Activated CD8-positive, alpha-beta T cell treated with anti-CD3 and anti-CD28 coated beads, Interleukin-2, amount 10 ng/mL, durations not matched to agents 7 days and 5 days (primary cell): ENCODE measurements around the gene MED31. TPM values are rescaled to one million over a fixed set of nuclear protein-coding genes. Genes with fewer than 3 reads are reported as not detected.
"Not testable (repeated sequence)": the region's sequence is repeated elsewhere in the genome, so short reads cannot be mapped to it uniquely, and the experiment has no call there.

Experiments
- ATAC-seq: fragments of 150-1000 bp; cut with Tn5 transposase; one replicate; pipeline ENCODE4 v1.10.0; 2021; ENCODE audit warnings: moderate library complexity
- CTCF ChIA-PET: fragments of 350-600 bp; sonication (Branson Sonifier 250); formaldehyde crosslinking; loops from one replicate; lab custom pipeline; 2021; ENCODE audit warnings: antibody characterized with exemption; lab: Charles Lee
- POLR2A ChIA-PET: fragments of 350-600 bp; sonication (Branson Sonifier 250); formaldehyde crosslinking; loops from one replicate; lab custom pipeline; 2021; ENCODE audit warnings: antibody characterized with exemption; lab: Charles Lee
- DNase-seq: peaks from one replicate; pipeline ENCODE4 v3.0.0-alpha.2; 2020
- H3K27ac Mint-ChIP-seq: one replicate; pipeline ENCODE4 v1.8.0; 2021; ENCODE audit warnings: mild to moderate bottlenecking, mixed read lengths
- H3K27me3 Mint-ChIP-seq: one replicate; pipeline ENCODE4 v1.8.0; 2021; ENCODE audit warnings: low read depth, mixed read lengths
- H3K36me3 Mint-ChIP-seq: one replicate; pipeline ENCODE4 v1.8.0; 2021; ENCODE audit warnings: low read depth, mixed read lengths
- H3K4me1 Mint-ChIP-seq: one replicate; pipeline ENCODE4 v1.8.0; 2021; ENCODE audit warnings: low read depth, mixed read lengths
- H3K4me3 Mint-ChIP-seq: one replicate; pipeline ENCODE4 v1.8.0; 2021; ENCODE audit warnings: mild to moderate bottlenecking, mixed read lengths
- H3K9me3 Mint-ChIP-seq: one replicate; pipeline ENCODE4 v1.8.0; 2022; ENCODE audit warnings: mixed read lengths; ENCODE audit not compliant: insufficient read depth
- microRNA-seq: library from miRNA; unstranded; fragments of <30 nt; microRNA quantifications from one replicate; pipeline ENCODE4 v1.2.0, GENCODE V29; 2022
- total RNA-seq, 2 experiments: library from RNA; stranded (reverse); gene quantifications; one replicate each; pipeline ENCODE4 v1.2.3, GENCODE V29; 2021

Gene MED31
- total RNA-seq, 2 experiments from 2014 or later: 16.9 to 20.2 TPM

- ChIA-PET CTCF (no interaction called here), POLR2A (no interaction called here)
- no peaks in the 10 kb centered on the region for H3K27me3 Mint-ChIP-seq
- H3K4me1 Mint-ChIP-seq: no peaks in the 10 kb centered on the region
- no peaks in the 10 kb centered on the region for H3K9me3 Mint-ChIP-seq
- H3K27ac Mint-ChIP-seq: no peak overlapping the region
- ATAC-seq (no peak), DNase-seq (no peak)
- no peak overlapping the region for H3K4me3 Mint-ChIP-seq
- peaks cover 36% of the 10 kb centered on the region for H3K36me3 Mint-ChIP-seq
Measured at GRCh38 chr17:6603744-6604325, 47.6 kb downstream of the MED31 start.

- Mint-ChIP-seq H3K36me3 (peaks cover 32% of the 10 kb centered on the region), H3K27ac (no peak overlapping the region), H3K27me3 (no peaks in the 10 kb centered on the region), H3K4me3 (no peak overlapping the region), H3K4me1 (no peaks in the 10 kb centered on the region), H3K9me3 (no peaks in the 10 kb centered on the region)
- POLR2A ChIA-PET: no interaction called here
- CTCF ChIA-PET: no interaction called here
- ATAC-seq (no peak), DNase-seq (no peak)
Measured at GRCh38 chr17:6602141-6602540, 49.3 kb downstream of the MED31 start.

GRCh38 chr17:6599364-6599763 lies 52.0 kb downstream of the MED31 start:
- POLR2A ChIA-PET: no interaction called here

GRCh38 chr17:6597727-6598126 lies 53.7 kb downstream of the MED31 start:
- Mint-ChIP-seq H3K4me1 (peaks cover 1% of the 10 kb centered on the region), H3K36me3 (peaks cover 40% of the 10 kb centered on the region), H3K27ac (no peak overlapping the region), H3K27me3 (no peaks in the 10 kb centered on the region), H3K4me3 (no peak overlapping the region), H3K9me3 (no peaks in the 10 kb centered on the region)
- ChIA-PET CTCF (interaction anchor here (1.5 to 1.6 kb wide), 2 partner anchors 12 to 69 kb away, joined by 4 to 6 read pairs; no protein-coding TSS in a partner anchor), POLR2A (no interaction called here)
- ATAC-seq (no peak), DNase-seq (no peak)

More at GRCh38 chr17:6599364-6599763, 52.0 kb downstream of the MED31 start:
- CTCF ChIA-PET: interaction anchor here (1.6 kb wide), 1 partner anchor 10 kb away, joined by 5 read pairs; no protein-coding TSS in a partner anchor
- Mint-ChIP-seq H3K27me3 (no peaks in the 10 kb centered on the region), H3K9me3 (no peaks in the 10 kb centered on the region), H3K4me1 (no peaks in the 10 kb centered on the region), H3K36me3 (peaks cover 36% of the 10 kb centered on the region), H3K27ac (no peak overlapping the region), H3K4me3 (no peak overlapping the region)
- ATAC-seq (no peak), DNase-seq (no peak)

- CTCF ChIA-PET: interaction anchor here (1.5 to 1.6 kb wide), 2 partner anchors 13 to 70 kb away, joined by 4 to 6 read pairs; no protein-coding TSS in a partner anchor
- H3K4me1 Mint-ChIP-seq: peaks cover 9% of the 10 kb centered on the region
- ATAC-seq: no peak
- no peak overlapping the region for H3K4me3 Mint-ChIP-seq
- no peaks in the 10 kb centered on the region for H3K27me3 Mint-ChIP-seq
- POLR2A ChIA-PET: no interaction called here
- H3K9me3 Mint-ChIP-seq: no peaks in the 10 kb centered on the region
- no peak overlapping the region for H3K27ac Mint-ChIP-seq
- peaks cover 46% of the 10 kb centered on the region for H3K36me3 Mint-ChIP-seq
- no peak for DNase-seq
Measured at GRCh38 chr17:6596941-6597340, 54.5 kb downstream of the MED31 start.

GRCh38 chr17:6596511-6596910 lies 54.9 kb downstream of the MED31 start:
- Mint-ChIP-seq H3K36me3 (peaks cover 48% of the 10 kb centered on the region), H3K27ac (no peak overlapping the region)

GRCh38 chr17:6596081-6596480 lies 55.3 kb downstream of the MED31 start:
- Mint-ChIP-seq H3K36me3 (peaks cover 48% of the 10 kb centered on the region), H3K9me3 (no peaks in the 10 kb centered on the region), H3K4me3 (no peak overlapping the region), H3K4me1 (peaks cover 13% of the 10 kb centered on the region), H3K27me3 (no peaks in the 10 kb centered on the region), H3K27ac (no peak overlapping the region)
- CTCF ChIA-PET: no interaction called here
- ATAC-seq (no peak), DNase-seq (no peak)
- POLR2A ChIA-PET: no interaction called here

More at GRCh38 chr17:6596511-6596910, 54.9 kb downstream of the MED31 start:
- DNase-seq (no peak), ATAC-seq (no peak)
- H3K4me1 Mint-ChIP-seq: peaks cover 13% of the 10 kb centered on the region
- ChIA-PET POLR2A (no interaction called here), CTCF (interaction anchor here (1.5 to 1.6 kb wide), 2 partner anchors 13 to 70 kb away, joined by 4 to 6 read pairs; no protein-coding TSS in a partner anchor)
- no peaks in the 10 kb centered on the region for H3K9me3 Mint-ChIP-seq
- H3K27me3 Mint-ChIP-seq: no peaks in the 10 kb centered on the region
- no peak overlapping the region for H3K4me3 Mint-ChIP-seq

- peaks cover 13% of the 10 kb centered on the region for H3K4me1 Mint-ChIP-seq
- H3K4me3 Mint-ChIP-seq, POLR2A ChIA-PET, H3K27ac Mint-ChIP-seq, H3K9me3 Mint-ChIP-seq, H3K27me3 Mint-ChIP-seq, DNase-seq, ATAC-seq: not testable (repeated sequence)
- CTCF ChIA-PET: interaction anchor here (0.6 kb wide), 1 partner anchor 19 kb away, joined by 3 read pairs; no protein-coding TSS in a partner anchor
- peaks cover 48% of the 10 kb centered on the region for H3K36me3 Mint-ChIP-seq
Measured at GRCh38 chr17:6593371-6593770, 58.0 kb downstream of the MED31 start.

Small RNA genes within 50 kb of the gene (microRNA-seq; reads per million reads assigned to microRNA genes)
- gene MIR4520-1 (not detected), gene MIR4520-2 (not detected)

Other genes starting within 250 kb of the MED31 start
- gene AIPL1, start 216.5 kb downstream of the MED31 start, total RNA-seq: not detected
- 10 to 100 TPM; 17.1 to 20.4 TPM for gene PIMREG, start 207.2 kb downstream of the MED31 start, total RNA-seq
- under 1 TPM; 0.68 to 0.71 TPM for gene PITPNM3, start 95.0 kb downstream of the MED31 start, total RNA-seq
- 10 to 100 TPM; 14.0 to 19.5 TPM for gene KIAA0753, start 10.9 kb downstream of the MED31 start, total RNA-seq
- gene TXNDC17, start 10.5 kb downstream of the MED31 start, total RNA-seq: 10 to 100 TPM; 81.8 to 94.7 TPM
- 1 to 10 TPM in 1 of 2 experiments, under 1 TPM in 1; 0.92 to 1.5 TPM for gene C17orf100, start 157 bp upstream of the MED31 start, total RNA-seq
- gene SLC13A5, start 61.8 kb upstream of the MED31 start, total RNA-seq: not detected
- 100 to 1,000 TPM; 298 to 306 TPM for gene XAF1, start 104.4 kb upstream of the MED31 start, total RNA-seq
- 1 to 10 TPM; 1.5 to 1.9 TPM for gene FBXO39, start 124.6 kb upstream of the MED31 start, total RNA-seq
- not detected for gene TEKT1, start 180.1 kb upstream of the MED31 start, total RNA-seq